ENCODE data around the gene SLC35G2.
"Not testable (repeated sequence)": the region's sequence is repeated elsewhere in the genome, so short reads cannot be mapped to it uniquely, and the experiment has no call there.

SLC35G2 gene

GRCh38 chr3:136898954-136899353 is 80.0 kb downstream of the SLC35G2 start:
- no peaks in the 10 kb centered on the region for H3K27me3 Mint-ChIP-seq (ENCODE audit: low read depth)
- no peak for TF ChIP-seq CTCF (IDR thresholded peaks at IDR 0.05; ENCODE audit: unreplicated experiment in 3 of 3)
- H3K27ac Mint-ChIP-seq: no peak overlapping the region
- H3K4me3 Mint-ChIP-seq: no peak overlapping the region
- peaks cover 68% of the 10 kb centered on the region for H3K36me3 Mint-ChIP-seq (ENCODE audit: low read depth)
- peaks cover 50% of the 10 kb centered on the region for H3K9me3 Mint-ChIP-seq
- no peaks in the 10 kb centered on the region for H3K4me1 Mint-ChIP-seq

GRCh38 chr3:136899622-136900158 is 80.8 kb downstream of the SLC35G2 start:
- Mint-ChIP-seq H3K27ac (no peak overlapping the region), H3K36me3 (ENCODE audit: low read depth) (peaks cover 71% of the 10 kb centered on the region), H3K27me3 (ENCODE audit: low read depth) (no peaks in the 10 kb centered on the region), H3K9me3 (peaks cover 52% of the 10 kb centered on the region), H3K4me1 (no peaks in the 10 kb centered on the region), H3K4me3 (no peak overlapping the region)
- TF ChIP-seq CTCF (IDR thresholded peaks at IDR 0.05; ENCODE audit: unreplicated experiment in 3 of 3): no peak

- not testable (repeated sequence) for H3K4me3 Mint-ChIP-seq; H3K27me3 Mint-ChIP-seq (ENCODE audit: low read depth); H3K27ac Mint-ChIP-seq; H3K4me1 Mint-ChIP-seq
- Mint-ChIP-seq H3K9me3 (peaks cover 58% of the 10 kb centered on the region), H3K36me3 (ENCODE audit: low read depth) (peaks cover 80% of the 10 kb centered on the region)
Measured at GRCh38 chr3:136900694-136901093, 81.8 kb downstream of the SLC35G2 start.

GRCh38 chr3:136901391-136901790 is 82.5 kb downstream of the SLC35G2 start:
- no peak for TF ChIP-seq CTCF (IDR thresholded peaks at IDR 0.05; ENCODE audit: unreplicated experiment in 3 of 3)
- Mint-ChIP-seq H3K36me3 (ENCODE audit: low read depth) (peaks cover 80% of the 10 kb centered on the region), H3K4me1 (no peaks in the 10 kb centered on the region), H3K27ac (no peak overlapping the region), H3K9me3 (peaks cover 61% of the 10 kb centered on the region), H3K4me3 (no peak overlapping the region), H3K27me3 (ENCODE audit: low read depth) (no peaks in the 10 kb centered on the region)

- not testable (repeated sequence) for H3K4me3 Mint-ChIP-seq; H3K27me3 Mint-ChIP-seq (ENCODE audit: low read depth); H3K4me1 Mint-ChIP-seq; H3K27ac Mint-ChIP-seq
- peaks cover 65% of the 10 kb centered on the region for H3K9me3 Mint-ChIP-seq
- H3K36me3 Mint-ChIP-seq (ENCODE audit: low read depth): peaks cover 85% of the 10 kb centered on the region
Measured at GRCh38 chr3:136902530-136902929, 83.6 kb downstream of the SLC35G2 start.

GRCh38 chr3:136903899-136904298 is 85.0 kb downstream of the SLC35G2 start:
- Mint-ChIP-seq H3K4me3 (no peak overlapping the region), H3K9me3 (peaks cover 69% of the 10 kb centered on the region), H3K4me1 (no peaks in the 10 kb centered on the region), H3K27ac (no peak overlapping the region), H3K36me3 (ENCODE audit: low read depth) (peaks cover 86% of the 10 kb centered on the region), H3K27me3 (ENCODE audit: low read depth) (no peaks in the 10 kb centered on the region)
- no peak for TF ChIP-seq CTCF (IDR thresholded peaks at IDR 0.05; ENCODE audit: unreplicated experiment in 3 of 3)

GRCh38 chr3:136904746-136905145 is 85.8 kb downstream of the SLC35G2 start:
- Mint-ChIP-seq H3K4me1 (no peaks in the 10 kb centered on the region), H3K27me3 (ENCODE audit: low read depth) (no peaks in the 10 kb centered on the region), H3K9me3 (peaks cover 67% of the 10 kb centered on the region), H3K36me3 (ENCODE audit: low read depth) (peaks cover 81% of the 10 kb centered on the region), H3K27ac (no peak overlapping the region), H3K4me3 (no peak overlapping the region)
- TF ChIP-seq CTCF (IDR thresholded peaks at IDR 0.05; ENCODE audit: unreplicated experiment in 3 of 3): no peak

Data from nephron (organoid).